Raji (cell line): ENCODE data around the gene PKD2.

Experiments
- POLR2A ChIP-seq: IDR thresholded peaks from 2 replicates; pipeline ENCODE4 v1.6.1; 2011; ENCODE audit warnings: low read depth, low read length, control low read depth; ENCODE audit not compliant: insufficient read depth

The PKD2 gene

DNA sequence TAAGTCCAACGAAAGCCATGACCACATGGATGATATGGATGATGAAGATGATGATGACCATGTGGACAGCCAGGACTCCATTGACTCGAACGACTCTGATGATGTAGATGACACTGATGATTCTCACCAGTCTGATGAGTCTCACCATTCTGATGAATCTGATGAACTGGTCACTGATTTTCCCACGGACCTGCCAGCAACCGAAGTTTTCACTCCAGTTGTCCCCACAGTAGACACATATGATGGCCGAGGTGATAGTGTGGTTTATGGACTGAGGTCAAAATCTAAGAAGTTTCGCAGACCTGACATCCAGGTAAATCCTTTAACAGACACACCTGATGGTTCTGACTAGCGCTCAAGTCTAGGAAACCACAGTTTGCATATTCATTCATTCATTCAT, 25.9 kb upstream of the PKD2 start:
- no peak for TF ChIP-seq POLR2A

DNA sequence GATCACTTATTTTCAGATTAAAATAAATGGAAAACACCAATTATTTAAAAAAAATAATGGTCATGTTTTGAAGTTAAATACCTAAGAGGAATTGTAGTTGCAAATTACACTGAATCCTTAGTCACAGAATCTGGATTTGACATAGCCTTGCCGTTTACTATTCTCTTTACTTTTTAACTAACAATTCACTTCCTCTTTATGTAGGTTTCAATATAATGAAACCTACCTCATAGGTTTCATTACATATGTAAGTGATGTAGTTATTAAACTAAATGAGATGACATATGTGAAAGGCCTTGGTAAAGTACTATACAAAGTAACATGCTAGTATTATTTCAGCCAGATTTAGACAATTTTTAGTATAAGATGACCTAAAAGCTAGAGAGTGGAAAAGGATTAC, 25.4 kb upstream of the PKD2 start:
- no peak for TF ChIP-seq POLR2A

DNA sequence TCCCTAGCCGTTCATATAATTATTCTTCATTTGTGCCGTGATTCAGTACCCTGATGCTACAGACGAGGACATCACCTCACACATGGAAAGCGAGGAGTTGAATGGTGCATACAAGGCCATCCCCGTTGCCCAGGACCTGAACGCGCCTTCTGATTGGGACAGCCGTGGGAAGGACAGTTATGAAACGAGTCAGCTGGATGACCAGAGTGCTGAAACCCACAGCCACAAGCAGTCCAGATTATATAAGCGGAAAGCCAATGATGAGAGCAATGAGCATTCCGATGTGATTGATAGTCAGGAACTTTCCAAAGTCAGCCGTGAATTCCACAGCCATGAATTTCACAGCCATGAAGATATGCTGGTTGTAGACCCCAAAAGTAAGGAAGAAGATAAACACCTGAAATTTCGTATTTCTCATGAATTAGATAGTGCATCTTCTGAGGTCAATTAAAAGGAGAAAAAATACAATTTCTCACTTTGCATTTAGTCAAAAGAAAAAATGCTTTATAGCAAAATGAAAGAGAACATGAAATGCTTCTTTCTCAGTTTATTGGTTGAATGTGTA, 24.9 kb upstream of the PKD2 start:
- no peak for TF ChIP-seq POLR2A

DNA sequence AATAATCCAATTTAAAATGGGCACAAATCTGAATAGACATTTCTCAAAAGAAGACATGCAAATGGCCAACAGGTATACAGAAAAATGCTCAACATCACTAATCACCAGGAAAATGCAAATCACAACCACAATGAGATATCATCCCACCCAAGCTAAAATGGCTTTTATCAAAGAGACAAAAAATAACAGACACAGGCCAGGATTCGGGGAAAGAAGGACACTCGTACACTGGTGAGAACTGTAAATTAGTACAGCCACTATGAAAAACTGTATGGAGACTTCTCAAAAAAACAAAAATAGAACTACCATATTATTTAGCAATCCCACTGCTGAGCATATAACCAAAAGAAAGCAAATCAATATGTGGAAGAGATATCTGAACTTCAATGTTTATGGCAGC, 23.4 kb upstream of the PKD2 start:
- no peak for TF ChIP-seq POLR2A

DNA sequence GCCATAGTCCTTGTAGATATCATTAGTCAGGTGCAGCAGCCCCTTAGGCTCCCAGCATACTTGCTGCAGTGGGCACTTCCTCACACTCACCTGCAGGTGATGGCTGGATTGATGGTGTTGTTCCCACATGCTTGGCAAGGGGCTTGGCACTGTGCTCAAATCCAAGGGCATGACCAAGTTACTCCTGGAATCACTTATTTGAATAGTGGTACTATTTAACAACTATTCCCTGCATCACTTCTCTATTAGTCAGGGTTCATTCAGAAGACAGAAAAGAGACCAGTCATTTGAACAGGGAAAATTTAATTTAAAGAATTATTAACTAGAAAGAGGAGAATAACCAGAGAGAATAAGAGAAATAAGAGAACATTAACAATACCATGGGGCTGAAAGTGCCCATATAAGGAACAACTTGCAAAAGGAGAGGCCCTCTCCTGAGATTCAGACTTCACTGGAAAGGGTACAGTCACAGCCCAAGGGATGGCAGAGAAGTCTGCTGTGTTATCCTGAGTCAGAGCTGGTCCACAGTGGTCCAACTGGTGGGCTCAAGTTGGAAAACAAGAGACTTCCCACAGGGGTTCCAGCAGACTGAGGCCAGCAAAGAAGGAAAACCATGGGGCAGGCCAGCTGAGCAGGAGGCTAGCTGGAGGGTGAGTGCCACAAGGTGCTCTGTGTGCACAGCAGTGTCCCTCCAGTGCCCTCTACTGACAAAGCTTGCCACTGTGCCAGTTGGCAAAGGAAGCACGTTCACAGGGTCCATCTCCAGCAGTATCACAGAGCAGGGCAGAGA, 22.1 kb upstream of the PKD2 start:
- no peak for TF ChIP-seq POLR2A

DNA sequence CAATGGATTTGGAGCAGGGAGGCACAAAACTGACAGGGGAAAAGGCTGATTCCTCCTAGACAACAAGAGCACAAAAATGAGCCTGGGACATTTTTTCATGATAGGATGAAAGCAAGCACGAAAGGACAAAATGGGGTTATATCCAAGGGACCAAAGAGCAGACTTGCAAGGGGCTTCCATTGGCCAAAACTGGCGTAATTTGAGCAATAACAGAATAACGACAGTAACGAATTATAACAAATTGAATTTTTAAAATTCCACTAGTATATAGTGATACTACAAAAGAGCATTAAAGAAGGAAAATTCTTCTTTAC, 21.6 kb upstream of the PKD2 start:
- TF ChIP-seq POLR2A = no peak

DNA sequence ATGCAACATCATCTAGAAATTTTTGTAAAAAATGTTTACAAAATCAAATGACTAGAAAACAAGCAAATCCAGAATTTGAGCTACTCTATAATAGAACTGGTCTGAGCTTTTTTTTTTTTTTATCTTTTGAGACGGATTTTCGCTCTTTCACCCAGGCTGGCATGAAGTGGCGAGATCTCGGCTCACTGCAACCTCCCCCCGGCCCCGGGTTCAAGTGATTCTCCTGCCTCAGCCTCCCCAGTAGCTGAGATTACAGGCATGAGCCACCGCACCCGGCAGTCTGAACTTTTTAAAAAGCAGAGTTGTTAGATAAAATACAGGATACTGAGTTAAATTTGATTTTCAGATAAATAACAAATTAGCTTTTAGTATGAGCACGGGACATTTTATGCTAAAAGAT, 20.9 kb upstream of the PKD2 start:
- no peak for TF ChIP-seq POLR2A

DNA sequence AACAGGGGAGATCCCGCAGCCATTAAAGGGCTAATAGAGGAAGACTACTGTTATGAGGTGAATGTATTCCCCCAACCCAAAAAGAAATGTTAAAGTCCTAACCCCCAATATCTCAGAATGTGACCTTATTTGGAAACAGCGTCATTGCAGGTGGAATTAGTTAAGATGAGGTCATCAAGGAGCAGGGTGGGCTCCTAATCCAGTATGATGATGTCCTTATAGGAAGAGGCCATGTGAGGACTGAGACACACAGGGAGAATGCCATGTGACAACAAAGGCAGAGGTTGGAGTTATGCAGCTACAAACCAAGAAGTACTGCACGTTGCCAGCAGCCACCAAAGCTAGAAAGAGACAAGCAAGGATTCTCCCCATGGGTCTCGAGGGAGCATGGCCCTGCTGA, 17.7 kb upstream of the PKD2 start:
- no peak for TF ChIP-seq POLR2A

DNA sequence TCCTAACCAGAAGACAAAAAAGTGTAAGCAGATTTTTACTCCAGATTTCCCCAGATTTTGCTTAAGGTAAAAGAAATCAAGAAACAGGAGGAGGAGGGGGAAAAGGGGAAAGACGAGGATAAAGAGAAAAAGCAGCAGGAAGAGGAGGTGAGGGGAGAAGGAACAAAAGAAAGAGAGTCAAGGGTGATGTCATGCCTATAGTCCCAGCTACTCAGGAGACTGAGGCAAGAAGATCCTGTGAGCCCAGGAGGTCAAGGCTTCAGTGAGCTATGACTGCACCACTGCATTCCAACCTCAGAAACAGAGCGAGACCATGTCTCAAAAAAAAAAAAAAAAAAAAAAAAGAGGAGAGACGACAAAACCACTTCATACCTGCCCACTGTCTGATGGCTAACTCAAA, 12.0 kb upstream of the PKD2 start:
- no peak for TF ChIP-seq POLR2A

DNA sequence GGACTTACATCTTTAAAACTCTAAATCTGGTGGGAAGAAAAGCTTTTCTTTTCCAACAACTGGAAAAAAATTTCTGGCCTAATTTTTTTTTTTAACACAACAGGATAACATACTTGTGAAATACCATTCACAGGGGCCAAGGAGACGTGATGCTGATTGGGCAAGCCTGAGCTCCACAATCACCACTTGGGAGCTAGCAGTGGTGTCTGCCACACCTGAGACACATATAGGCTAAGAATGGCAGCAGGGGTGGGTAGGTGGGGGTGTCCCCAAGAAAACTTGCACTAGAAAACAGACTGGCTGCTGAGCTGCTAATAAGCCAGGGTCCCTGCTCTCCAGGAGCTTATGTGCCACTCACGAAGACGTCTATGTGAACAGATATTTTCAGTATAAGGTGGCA, 5.6 kb upstream of the PKD2 start:
- TF ChIP-seq POLR2A = no peak

DNA sequence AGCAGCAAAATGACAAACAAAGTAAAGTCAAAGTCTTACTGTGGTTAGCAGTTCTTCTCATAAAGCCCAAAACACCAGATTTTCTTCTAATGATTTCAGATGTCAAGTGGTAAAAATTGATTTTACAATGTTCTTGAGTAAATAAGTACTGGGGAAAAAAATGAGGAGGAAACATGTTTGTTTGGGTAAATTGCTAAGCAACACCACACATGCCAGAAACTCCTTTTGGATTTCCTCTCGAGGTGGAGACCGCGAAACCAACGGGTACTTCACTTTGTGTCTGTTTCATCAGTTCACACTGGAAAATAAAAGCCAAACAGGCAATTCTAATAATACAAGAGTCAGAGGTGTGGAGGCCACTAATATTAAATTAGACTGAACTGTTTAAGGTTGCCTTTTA, 4.6 kb upstream of the PKD2 start:
- no peak for TF ChIP-seq POLR2A

DNA sequence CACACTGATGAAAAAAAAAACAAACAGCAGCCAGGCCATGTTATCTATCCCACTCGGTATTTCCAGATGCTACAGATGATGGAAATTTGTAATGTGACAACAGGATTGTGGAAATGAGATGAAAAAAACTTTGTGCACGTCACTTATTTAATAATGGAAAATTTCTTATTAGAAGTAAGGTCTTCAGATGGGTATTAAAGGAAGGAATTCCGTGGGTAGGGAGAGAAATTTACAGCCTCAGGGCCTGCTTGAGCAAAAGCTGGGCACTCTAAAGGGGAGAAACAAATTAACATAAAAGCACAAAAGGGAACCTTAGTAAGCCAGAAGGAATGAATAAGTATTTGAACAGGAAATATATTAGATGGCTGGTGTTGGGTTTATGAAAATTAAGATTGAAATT, 4.2 kb upstream of the PKD2 start:
- TF ChIP-seq POLR2A = no peak

DNA sequence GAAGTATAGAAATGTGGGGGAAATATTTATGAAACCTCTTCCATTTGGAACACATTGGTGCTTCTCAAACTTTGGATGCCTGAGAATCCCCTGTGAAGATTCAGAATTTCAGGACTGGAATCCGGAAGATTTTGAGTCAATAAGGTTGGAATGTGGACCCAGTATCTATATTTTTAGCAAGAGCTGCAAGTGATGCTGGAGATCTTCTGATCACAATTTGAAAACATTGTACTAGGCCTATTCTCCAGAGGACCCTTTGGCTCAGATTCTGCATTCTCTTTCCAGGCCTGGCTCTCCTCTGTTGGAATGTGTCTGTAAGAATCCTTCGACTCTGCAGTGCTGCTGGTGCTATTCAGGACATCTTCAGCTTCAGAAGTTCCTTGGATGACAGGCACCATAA, 2.4 kb upstream of the PKD2 start:
- no peak for TF ChIP-seq POLR2A

DNA sequence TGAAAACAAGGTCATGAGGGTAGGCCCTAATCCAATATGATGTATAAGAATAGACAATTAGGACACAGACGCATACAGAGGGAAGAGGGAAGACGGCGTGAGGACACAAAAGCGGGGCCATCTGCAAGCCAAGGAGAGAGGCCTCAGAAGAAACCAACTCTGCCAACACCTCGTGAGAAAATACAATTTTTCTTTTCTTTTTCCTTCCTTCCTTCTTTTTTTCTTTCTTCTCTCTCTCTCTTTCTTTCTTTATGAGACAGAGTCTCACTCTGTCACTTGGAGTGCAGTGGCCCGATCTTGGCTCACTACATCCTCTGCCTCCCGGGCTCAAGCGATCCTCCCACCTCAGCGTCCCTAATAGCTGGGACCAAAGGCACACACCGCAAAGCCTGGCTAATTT, 1.5 kb upstream of the PKD2 start:
- no peak for TF ChIP-seq POLR2A

DNA sequence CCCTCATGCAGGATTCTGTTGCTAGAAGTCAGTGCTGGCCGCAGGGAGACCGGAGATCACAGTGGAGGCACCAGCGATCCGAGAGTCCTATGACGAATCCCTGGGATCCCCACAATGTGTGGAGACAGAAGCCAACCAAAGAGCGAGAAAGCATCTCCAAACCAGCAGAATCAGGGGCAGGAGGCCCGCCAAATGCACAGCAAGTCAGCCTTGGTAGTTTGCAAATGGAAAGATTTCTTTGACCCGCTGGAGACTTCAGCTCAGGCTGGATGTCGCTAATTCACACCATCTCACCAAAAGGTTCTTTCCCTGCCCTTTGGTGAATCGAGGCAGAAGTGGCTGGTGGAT, 505 bp upstream of the PKD2 start:
- no peak for TF ChIP-seq POLR2A

DNA sequence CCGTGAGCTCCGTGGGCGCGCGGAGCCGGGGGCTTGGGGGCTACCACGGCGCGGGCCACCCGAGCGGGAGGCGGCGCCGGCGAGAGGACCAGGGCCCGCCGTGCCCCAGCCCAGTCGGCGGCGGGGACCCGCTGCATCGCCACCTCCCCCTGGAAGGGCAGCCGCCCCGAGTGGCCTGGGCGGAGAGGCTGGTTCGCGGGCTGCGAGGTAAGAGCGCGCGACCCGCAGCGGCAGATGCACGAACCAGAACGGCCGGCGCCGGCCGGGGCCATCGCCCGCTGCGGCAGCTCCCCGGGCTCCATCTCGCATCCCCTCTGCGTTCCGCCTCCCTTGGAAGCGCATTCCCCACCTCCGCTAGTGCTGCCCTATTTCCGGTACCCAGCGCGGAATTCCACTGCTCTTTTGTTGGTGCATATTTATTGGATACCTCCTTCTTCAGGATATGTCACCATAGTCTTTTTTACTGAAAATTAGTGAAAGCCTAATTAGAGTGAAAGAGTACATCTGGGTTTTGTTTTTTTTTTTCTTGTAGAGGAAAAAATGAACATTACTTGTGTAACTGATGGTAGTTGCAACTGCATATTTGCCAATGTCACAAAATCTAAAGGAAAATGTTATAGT, 797 bp downstream of the PKD2 start:
- peak; percentile 36; the same call in 1 of the 2 replicates for TF ChIP-seq POLR2A

DNA sequence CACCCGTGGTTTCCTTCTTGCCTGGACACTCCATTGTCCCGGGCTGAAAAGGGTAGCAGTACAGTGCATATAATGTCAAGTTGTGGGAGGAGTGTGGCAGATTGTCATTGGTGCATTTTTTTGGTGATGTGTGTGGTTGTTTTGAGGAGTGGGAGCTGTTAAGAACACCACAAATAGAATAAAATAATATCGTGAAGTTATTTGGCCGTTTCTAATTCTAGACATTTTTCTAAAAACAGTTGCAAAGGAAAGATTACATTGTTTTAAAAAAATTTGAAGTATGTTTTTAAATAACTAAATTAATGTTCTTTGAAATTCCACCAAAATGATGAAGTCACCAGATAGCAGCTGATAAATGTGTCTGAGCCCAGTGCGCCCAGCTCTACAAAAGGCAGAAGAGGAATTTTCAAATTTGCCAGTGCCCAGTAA, 1.3 kb downstream of the PKD2 start:
- no peak for TF ChIP-seq POLR2A
